D721Med (cell line): Measurements from ENCODE around the gene ESPN.
"Not testable (repeated sequence)": the region's sequence is repeated elsewhere in the genome, so short reads cannot be mapped to it uniquely, and the experiment has no call there.

ENCODE experiments used
- DNase-seq: peaks from one replicate; pipeline ENCODE4 v3.0.0; 2011; ENCODE audit warnings: low spot score; ENCODE audit not compliant: insufficient read length
- FAIRE-seq: peaks from 2 replicates; lab custom pipeline; 2011; peaks lifted over from hg19 to GRCh38; lab: Jason Lieb, UNC
- TF ChIP-seq, protein P1 (sequence below): IDR thresholded peaks from 2 replicates; pipeline ENCODE4 v1.5.1; 2012; ENCODE audit warnings: mild to moderate bottlenecking, control low read depth; ENCODE audit not compliant: insufficient read depth; ENCODE audit errors: missing control alignments

Gene ESPN

GRCh38 chr1:6441586-6441985, 17.0 kb downstream of the ESPN start:
- TF ChIP-seq, protein P1, sequence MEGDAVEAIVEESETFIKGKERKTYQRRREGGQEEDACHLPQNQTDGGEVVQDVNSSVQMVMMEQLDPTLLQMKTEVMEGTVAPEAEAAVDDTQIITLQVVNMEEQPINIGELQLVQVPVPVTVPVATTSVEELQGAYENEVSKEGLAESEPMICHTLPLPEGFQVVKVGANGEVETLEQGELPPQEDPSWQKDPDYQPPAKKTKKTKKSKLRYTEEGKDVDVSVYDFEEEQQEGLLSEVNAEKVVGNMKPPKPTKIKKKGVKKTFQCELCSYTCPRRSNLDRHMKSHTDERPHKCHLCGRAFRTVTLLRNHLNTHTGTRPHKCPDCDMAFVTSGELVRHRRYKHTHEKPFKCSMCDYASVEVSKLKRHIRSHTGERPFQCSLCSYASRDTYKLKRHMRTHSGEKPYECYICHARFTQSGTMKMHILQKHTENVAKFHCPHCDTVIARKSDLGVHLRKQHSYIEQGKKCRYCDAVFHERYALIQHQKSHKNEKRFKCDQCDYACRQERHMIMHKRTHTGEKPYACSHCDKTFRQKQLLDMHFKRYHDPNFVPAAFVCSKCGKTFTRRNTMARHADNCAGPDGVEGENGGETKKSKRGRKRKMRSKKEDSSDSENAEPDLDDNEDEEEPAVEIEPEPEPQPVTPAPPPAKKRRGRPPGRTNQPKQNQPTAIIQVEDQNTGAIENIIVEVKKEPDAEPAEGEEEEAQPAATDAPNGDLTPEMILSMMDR, result no peak
- no peak for DNase-seq
- FAIRE-seq, result no peak

DNA sequence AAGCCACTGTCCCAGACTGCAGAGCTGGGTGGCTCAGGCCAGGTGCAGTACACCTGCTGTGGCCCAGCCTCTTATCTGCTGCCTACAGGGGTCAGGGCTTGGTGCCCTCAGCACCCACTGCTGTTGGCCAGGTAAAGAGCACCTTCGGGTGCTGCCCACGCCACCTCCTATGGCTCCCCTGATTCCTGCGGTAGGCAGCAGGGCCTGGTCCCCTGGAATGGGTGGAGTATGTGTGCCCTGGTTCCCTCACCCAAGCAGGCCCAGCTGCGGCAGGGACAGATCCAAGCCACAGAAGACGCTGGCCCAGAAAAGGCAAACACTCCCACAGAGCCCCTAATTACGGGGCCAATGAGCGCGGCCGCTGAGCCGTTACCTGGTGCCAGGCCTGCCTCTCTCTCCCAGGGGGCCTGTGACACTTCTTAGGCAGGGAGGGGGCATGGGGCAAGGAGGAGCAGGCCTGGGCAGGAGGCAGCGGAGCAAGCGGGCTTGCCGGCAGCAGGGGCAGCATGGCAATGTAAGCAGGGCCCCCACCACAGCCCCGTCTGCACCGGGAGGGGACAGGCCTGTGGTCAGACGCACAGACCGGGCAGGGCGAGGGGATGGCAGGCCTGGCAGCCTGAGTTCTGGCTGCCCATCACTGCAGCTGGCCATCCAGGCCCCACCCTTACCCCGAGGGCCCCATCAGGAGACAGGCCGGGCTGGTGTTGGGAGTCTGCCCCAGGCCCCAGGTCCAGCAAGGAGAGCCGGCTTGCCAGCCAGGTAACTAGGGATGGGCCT, 19.0 kb downstream of the ESPN start:
- no peak for DNase-seq
- FAIRE-seq, result no peak
- TF ChIP-seq, protein P1, result no peak

DNA sequence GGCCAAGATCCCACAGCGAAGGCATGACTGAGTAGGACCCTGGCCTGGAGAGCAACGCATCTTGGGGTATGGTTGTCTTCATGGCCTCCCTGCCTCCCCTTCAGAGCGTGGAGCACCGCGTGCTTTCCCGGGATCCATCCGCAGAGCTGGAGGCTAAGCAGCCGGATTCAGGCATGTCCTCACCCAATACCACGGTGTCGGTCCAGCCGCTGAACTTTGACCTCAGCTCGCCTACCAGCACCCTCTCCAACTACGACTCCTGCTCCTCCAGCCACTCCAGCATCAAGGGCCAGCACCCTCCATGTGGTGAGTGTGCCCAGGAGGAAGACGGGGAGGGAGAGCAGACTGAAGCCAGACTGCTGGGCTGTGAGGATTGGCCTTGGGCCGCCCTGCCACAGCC, 19.8 kb downstream of the ESPN start:
- DNase-seq (no peak), FAIRE-seq (no peak)
- TF ChIP-seq, protein P1, result no peak

GRCh38 chr1:6445062-6445763, 20.6 kb downstream of the ESPN start:
- TF ChIP-seq, protein P1, result peak; percentile 26
- DNase-seq, result no peak
- FAIRE-seq, result no peak

DNA sequence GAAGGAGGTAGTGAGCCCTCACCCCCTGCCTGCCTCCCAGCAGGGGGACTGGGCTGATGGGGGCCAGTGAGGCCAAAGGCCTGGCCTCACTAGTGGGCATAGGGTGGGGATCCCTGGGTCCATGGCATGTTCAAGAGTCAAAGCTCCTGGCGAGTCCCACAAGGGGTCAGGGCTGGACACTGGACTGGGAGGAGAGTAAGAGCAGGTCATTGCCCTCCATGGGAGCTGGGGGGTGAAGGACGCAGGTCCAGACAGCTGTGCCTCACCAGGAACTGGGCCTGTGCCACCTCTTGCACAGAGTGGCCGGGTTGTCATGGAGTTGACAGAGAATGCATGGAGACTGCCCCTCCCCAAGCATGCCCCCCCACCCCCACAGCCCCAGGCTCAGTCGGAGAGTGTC, 21.4 kb downstream of the ESPN start:
- DNase-seq, FAIRE-seq: not testable (repeated sequence)

GRCh38 chr1:6446665-6447015, 22.1 kb downstream of the ESPN start:
- DNase-seq, result no peak
- TF ChIP-seq, protein P1, result no peak
- FAIRE-seq, result no peak

DNA sequence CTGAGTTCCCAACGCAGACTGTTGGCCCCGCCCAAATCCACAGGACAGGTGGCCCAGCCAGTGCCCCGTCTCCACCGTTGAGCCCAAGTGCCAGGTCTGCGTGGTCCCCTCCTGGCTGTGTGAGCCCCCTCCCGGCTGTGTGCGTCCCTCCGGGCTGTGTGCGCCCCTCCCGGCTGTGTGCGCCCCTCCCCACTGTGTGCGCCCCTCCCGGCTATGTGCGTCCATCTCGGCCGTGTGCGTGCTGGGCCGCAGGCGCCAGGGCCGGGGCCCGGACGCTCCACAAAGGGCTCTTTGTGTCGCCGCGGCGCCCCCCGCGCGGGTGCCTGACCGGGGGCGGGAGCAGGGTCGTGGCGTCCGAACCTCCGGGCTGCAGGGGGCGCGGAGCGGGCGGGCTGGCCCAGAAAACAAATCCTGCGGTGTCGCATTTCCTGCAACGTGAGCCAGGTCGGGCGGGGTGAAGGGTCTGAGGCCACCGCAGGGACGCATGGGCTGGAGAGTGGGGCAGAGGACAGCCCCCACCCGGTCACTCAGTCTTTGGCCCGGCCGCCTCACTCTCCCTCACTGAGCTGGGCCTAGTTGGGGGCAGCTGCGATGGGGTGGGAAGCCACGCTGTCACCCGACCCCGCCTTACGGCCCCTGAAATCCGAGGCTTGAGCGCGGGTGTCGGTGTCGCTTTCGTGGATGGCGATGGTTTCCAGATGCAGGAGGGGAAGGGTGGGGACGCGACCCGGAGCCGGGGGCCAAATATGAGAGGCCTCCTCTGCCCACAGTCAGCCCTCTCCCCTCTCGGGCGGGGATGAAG, 22.6 kb downstream of the ESPN start:
- FAIRE-seq (no peak), DNase-seq (no peak)
- TF ChIP-seq, protein P1, result no peak
